GM15510 (cell line): ENCODE data around the gene RPS16.
A peak's percentile ranks its signal among the peaks of the same experiment; 100 is the strongest.

ENCODE experiments used
- POLR2A ChIP-seq: IDR thresholded peaks from 3 replicates; pipeline ENCODE4 v1.6.1; 2011; ENCODE audit warnings: borderline replicate concordance; ENCODE audit not compliant: insufficient read length; ENCODE audit errors: extremely low read depth

RPS16 gene

DNA sequence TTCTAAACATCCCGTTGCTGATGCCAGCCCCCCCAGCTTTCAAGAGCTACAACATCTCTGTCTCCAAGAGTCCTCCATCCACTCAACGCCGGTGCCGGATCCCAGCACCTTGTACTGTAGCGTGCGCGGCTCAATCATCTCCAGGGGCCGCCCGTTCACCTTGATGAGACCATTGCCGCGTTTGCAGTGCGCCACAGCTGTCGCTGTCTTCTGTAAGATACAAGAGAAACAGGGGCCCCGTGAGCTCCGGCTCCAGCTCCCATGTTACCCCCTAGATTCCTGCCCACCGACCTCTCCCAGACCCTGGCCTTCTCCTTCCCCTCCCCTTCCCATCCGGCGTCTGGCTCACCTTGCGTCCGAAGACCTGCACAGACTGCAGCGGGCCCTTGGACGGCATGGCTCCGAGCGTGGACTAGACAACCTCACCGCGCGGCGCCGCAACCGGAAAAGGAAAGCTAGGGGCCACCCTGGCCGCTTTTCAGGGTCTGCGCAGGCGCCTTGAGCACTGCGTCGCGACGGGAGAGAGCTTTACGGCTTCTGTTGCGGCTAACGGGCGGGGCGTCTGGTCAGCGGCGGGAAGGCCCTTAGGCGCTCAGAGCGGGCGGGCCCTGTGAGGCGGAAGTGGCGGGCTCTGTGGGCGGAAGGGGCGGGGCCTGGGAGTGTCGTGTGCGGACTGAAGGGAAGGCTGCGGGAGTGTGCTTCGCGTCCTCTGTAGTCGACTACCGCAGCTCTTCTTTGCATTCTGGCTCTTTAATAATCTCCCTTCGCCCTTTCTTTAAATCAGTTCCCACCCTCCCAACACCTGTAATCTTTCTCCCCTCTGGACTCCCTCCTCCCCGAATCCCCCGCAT, at the start of gene RPS16:
Gene RPS16, minus strand, starts transcription at position 451 of the 851 bp plus-strand sequence. Its CDS starts 54 bp downstream, at position 397.
- peak; percentile 96 for TF ChIP-seq POLR2A

DNA sequence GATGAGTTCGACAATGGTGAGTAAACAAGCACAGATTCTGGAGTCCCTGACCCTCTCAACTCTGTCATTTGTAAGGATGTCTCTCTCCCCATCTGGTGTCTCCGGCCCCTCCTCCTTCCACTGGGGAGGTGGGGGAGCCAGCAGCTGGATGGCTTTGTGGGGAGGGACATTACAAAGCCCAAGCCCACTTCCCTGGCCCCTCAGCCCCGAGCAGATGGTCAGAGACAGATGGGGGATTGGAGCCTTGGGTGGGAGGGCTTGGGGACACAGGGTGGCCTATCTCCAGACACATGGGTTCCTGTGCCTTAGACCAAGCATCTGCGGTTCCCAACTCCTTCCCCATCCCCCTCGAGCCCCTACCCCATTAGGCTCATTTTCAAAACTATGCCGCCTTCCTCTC, 47.4 kb upstream of the RPS16 start:
- TF ChIP-seq POLR2A = no peak

DNA sequence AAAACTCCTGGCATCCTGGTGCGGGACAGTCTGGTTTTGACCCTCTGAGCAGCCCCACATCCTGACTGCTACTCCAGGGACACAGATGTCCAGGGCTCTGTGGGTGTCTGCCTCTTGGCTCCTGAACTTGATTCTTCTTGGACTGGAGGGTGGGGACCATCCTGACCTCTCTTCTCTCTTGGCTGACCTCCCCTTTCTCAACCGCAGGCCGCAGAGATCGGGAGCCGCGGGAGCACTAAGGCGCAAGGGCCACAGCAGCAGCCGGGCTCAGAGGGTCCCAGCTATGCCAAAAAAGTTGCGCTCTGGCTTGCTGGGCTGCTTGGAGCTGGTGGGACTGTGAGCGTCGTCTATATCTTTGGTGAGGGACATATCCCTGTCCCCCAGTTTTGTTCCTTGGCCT, 45.9 kb upstream of the RPS16 start:
- TF ChIP-seq POLR2A = no peak

DNA sequence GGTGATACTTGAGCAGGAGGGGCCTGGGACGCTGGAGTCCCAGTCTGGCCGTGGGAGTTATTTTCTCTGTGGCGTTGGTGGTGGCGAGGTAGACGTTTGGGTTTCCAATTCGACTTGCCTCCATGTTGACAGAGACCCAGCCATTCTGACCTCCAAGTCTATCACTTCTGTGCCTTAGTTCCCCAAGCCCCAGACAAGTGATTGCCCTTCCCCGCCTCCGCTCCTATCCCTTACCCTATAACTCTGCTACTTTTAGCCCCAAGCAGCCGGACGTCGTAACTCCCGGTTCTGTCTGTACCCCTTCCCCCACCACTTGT, 45.4 kb upstream of the RPS16 start:
- TF ChIP-seq POLR2A = no peak

GRCh38 chr19:39480337-39481228, 44.8 kb upstream of the RPS16 start, which contains the start of gene TIMM50:
TSS of gene TIMM50 (plus strand) at chr19:39480838. CDS start at chr19:39480854, 16 bp downstream.
- TF ChIP-seq POLR2A = peak; percentile 83

- TF ChIP-seq POLR2A = no peak
Measured at GRCh38 chr19:39479916-39480315, 44.2 kb upstream of the RPS16 start.

GRCh38 chr19:39475748-39476147, 40.0 kb upstream of the RPS16 start:
- no peak for TF ChIP-seq POLR2A

GRCh38 chr19:39474139-39474620, 38.4 kb upstream of the RPS16 start:
- TF ChIP-seq POLR2A = no peak

- TF ChIP-seq POLR2A = no peak
Measured at GRCh38 chr19:39473443-39473960, 37.8 kb upstream of the RPS16 start.

DNA sequence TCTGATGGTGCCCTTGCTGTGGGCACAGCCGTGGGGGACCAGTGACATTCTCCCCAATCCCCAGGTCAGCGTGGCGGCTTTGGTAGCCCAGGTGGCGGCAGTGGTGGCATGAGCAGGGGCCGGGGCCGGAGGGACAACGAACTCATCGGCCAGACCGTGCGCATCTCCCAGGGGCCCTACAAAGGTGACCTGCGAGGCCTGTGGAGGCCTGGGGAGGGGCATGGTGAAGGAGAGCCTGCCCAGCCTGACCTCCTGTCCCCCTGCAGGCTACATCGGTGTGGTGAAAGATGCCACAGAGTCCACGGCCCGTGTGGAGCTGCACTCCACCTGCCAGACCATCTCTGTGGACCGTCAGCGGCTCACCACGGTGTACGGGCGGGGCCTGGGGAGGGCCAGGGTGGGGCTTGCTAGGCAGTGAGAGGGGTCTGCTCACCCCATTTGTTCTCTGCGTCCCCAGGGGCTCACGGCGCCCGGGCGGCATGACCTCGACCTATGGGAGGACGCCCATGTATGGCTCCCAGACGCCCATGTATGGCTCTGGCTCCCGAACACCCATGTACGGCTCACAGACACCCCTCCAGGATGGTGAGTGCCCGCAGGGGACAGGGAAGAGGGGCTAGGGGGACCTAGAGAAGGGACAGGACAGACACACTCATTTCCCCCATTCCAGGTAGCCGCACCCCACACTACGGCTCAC, 37.1 kb upstream of the RPS16 start:
- no peak for TF ChIP-seq POLR2A

GRCh38 chr19:39471756-39472536, 36.2 kb upstream of the RPS16 start:
- TF ChIP-seq POLR2A = no peak

DNA sequence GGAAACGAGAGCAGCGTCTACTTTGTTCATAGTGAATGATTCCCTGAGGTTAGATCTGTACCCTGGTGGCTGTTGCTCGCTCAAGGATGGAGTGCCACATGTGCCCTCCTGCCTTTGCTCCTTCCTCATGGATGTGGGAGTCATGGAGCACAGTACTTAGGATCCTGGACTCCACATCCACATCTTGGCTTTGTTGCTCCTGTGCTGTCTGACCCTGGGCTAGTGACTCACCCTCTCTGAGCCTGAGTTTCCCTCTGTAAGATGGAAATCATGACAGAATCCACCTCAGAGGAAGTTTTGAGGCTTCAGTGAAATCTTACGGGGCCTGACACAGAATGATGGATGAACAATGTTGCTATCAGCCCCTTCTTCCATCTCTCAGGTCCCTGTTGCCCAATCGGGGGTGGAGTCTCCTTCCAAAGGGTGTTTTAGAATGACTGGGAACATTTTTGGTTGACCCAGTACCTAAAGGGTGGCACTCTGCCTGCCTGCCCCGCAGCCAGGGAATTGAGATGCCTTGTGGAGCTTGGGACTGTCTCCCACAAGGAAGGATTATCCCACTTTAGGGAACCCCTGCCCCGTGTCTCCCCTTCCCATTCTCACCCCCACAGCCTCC, 35.1 kb upstream of the RPS16 start:
- no peak for TF ChIP-seq POLR2A

- no peak for TF ChIP-seq POLR2A
Measured at GRCh38 chr19:39469567-39469966, 33.8 kb upstream of the RPS16 start.

DNA sequence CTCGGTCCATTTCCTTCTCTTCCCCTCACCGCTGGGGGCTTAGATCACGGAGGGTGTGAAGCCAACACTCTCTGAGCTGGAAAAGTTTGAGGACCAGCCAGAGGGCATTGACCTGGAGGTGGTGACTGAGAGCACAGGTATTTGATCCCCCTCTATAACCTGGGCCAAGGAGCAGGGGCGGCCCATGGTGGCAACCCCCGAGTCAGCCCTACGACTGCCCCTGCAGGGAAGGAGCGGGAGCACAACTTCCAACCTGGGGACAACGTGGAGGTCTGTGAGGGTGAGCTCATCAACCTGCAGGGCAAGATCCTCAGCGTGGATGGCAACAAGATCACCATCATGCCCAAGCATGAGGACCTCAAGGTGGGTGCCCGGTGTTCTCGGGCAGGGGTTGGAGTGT, 33.3 kb upstream of the RPS16 start:
- no peak for TF ChIP-seq POLR2A

- no peak for TF ChIP-seq POLR2A
Measured at GRCh38 chr19:39467941-39468340, 32.2 kb upstream of the RPS16 start.
